Astrocyte (in vitro differentiated cells and primary cell): ENCODE data around the gene ELP4.

ENCODE experiments used
- EZH2 ChIP-seq: IDR thresholded peaks from 2 replicates; pipeline ENCODE4 v1.6.1; 2012; ENCODE audit warnings: mild to moderate bottlenecking, low read length, inconsistent platforms; ENCODE audit not compliant: insufficient read depth
- TF ChIP-seq, protein P1 (sequence below): IDR thresholded peaks from 2 replicates; pipeline ENCODE4 v1.5.1; 2011; ENCODE audit warnings: low read depth, mild to moderate bottlenecking, inconsistent platforms, low read length, moderate library complexity; ENCODE audit not compliant: insufficient read depth

DNA sequence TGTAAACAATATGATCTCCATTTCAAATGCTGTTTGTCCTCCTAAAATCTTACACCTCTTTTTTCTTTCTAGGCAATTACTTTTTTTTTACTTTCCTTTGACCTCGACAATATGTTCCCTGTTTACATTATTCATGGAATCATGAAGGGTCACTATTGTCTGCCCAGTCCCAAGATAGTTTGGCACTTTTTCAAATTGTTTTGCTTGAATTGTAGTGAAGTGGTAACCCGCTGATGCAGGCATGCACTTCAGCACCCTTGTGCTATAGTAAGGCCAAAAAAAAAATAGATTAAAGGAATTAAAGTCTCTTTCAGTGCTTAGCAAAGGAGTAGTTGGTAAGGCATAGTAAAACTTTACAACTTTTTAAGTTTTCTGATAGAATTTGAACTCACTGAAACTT, 210.7 kb downstream of the ELP4 start:
- TF ChIP-seq, protein P1, sequence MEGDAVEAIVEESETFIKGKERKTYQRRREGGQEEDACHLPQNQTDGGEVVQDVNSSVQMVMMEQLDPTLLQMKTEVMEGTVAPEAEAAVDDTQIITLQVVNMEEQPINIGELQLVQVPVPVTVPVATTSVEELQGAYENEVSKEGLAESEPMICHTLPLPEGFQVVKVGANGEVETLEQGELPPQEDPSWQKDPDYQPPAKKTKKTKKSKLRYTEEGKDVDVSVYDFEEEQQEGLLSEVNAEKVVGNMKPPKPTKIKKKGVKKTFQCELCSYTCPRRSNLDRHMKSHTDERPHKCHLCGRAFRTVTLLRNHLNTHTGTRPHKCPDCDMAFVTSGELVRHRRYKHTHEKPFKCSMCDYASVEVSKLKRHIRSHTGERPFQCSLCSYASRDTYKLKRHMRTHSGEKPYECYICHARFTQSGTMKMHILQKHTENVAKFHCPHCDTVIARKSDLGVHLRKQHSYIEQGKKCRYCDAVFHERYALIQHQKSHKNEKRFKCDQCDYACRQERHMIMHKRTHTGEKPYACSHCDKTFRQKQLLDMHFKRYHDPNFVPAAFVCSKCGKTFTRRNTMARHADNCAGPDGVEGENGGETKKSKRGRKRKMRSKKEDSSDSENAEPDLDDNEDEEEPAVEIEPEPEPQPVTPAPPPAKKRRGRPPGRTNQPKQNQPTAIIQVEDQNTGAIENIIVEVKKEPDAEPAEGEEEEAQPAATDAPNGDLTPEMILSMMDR = no peak
- TF ChIP-seq EZH2 = no peak
